ENCODE data around the gene SYT2.
"Not testable (repeated sequence)": the region's sequence is repeated elsewhere in the genome, so short reads cannot be mapped to it uniquely, and the experiment has no call there.

The SYT2 gene

GRCh38 chr1:202638019-202638700 lies 72.1 kb downstream of the SYT2 start:
- H3K79me2 ChIP-seq (ENCODE audit: insufficient read depth, low read length) = no peaks in the 10 kb centered on the region
- no peaks in the 10 kb centered on the region for H3K27me3 ChIP-seq (ENCODE audit: insufficient read depth, low read length, poor library complexity)
- no peak for ATAC-seq (ENCODE audit: insufficient read depth, low read depth)
- H2AFZ ChIP-seq (ENCODE audit: low read depth, low read length) = no peak overlapping the region
- no peaks in the 10 kb centered on the region for H3K36me3 ChIP-seq (ENCODE audit: insufficient read depth, low read length)
- no peak overlapping the region for H3K4me2 ChIP-seq (ENCODE audit: insufficient read depth, low read length)
- no peak overlapping the region for H3K9ac ChIP-seq (ENCODE audit: low read depth, low read length)
- TF ChIP-seq EZH2 (IDR thresholded peaks at IDR 0.05; ENCODE audit: borderline replicate concordance, low read depth, low read length, severe bottlenecking) = no peak
- TF ChIP-seq CTCF (IDR thresholded peaks at IDR 0.05; ENCODE audit: borderline replicate concordance, extremely low read depth, low read length, poor library complexity, severe bottlenecking) = no peak
- H3K9me3 ChIP-seq (ENCODE audit: insufficient read depth, low read length, severe bottlenecking) = no peaks in the 10 kb centered on the region
- H3K4me3 ChIP-seq (ENCODE audit: low read depth in 1 of 2, low read length in 2 of 2) = no peak overlapping the region
- no peaks in the 10 kb centered on the region for H4K20me1 ChIP-seq (ENCODE audit: insufficient read depth, low read length)
- no peak overlapping the region for H3K27ac ChIP-seq (ENCODE audit: low read length)
- H3K4me1 ChIP-seq (ENCODE audit: insufficient read depth, low read length) = no peaks in the 10 kb centered on the region
- DNase-seq = no peak

GRCh38 chr1:202637321-202638018 lies 72.8 kb downstream of the SYT2 start:
- not testable (repeated sequence) for H3K27me3 ChIP-seq (ENCODE audit: insufficient read depth, low read length, poor library complexity); H3K4me2 ChIP-seq (ENCODE audit: insufficient read depth, low read length); H3K9ac ChIP-seq (ENCODE audit: low read depth, low read length); DNase-seq; H4K20me1 ChIP-seq (ENCODE audit: insufficient read depth, low read length); H3K27ac ChIP-seq (ENCODE audit: low read length); H3K4me3 ChIP-seq (ENCODE audit: low read depth in 1 of 2, low read length in 2 of 2); H3K4me1 ChIP-seq (ENCODE audit: insufficient read depth, low read length); H3K9me3 ChIP-seq (ENCODE audit: insufficient read depth, low read length, severe bottlenecking); H3K79me2 ChIP-seq (ENCODE audit: insufficient read depth, low read length); ATAC-seq (ENCODE audit: insufficient read depth, low read depth); H2AFZ ChIP-seq (ENCODE audit: low read depth, low read length); H3K36me3 ChIP-seq (ENCODE audit: insufficient read depth, low read length)

GRCh38 chr1:202636171-202636570 lies 74.1 kb downstream of the SYT2 start:
- H3K9me3 ChIP-seq (ENCODE audit: insufficient read depth, low read length, severe bottlenecking); H3K27ac ChIP-seq (ENCODE audit: low read length); H4K20me1 ChIP-seq (ENCODE audit: insufficient read depth, low read length); H2AFZ ChIP-seq (ENCODE audit: low read depth, low read length); H3K27me3 ChIP-seq (ENCODE audit: insufficient read depth, low read length, poor library complexity); H3K4me3 ChIP-seq (ENCODE audit: low read depth in 1 of 2, low read length in 2 of 2); H3K79me2 ChIP-seq (ENCODE audit: insufficient read depth, low read length); ATAC-seq (ENCODE audit: insufficient read depth, low read depth); H3K4me1 ChIP-seq (ENCODE audit: insufficient read depth, low read length); H3K36me3 ChIP-seq (ENCODE audit: insufficient read depth, low read length); DNase-seq; H3K4me2 ChIP-seq (ENCODE audit: insufficient read depth, low read length); H3K9ac ChIP-seq (ENCODE audit: low read depth, low read length): not testable (repeated sequence)

- no peak for DNase-seq
- peaks cover 6% of the 10 kb centered on the region for H3K4me1 ChIP-seq (ENCODE audit: insufficient read depth, low read length)
Observed at GRCh38 chr1:202632241-202632640, 78.0 kb downstream of the SYT2 start.

More at GRCh38 chr1:202632241-202632640, 78.0 kb downstream of the SYT2 start:
- H3K79me2 ChIP-seq (ENCODE audit: insufficient read depth, low read length) = no peaks in the 10 kb centered on the region
- no peaks in the 10 kb centered on the region for H3K27me3 ChIP-seq (ENCODE audit: insufficient read depth, low read length, poor library complexity)
- H4K20me1 ChIP-seq (ENCODE audit: insufficient read depth, low read length) = no peaks in the 10 kb centered on the region; the same call in 1 of the 2 replicates
- TF ChIP-seq EZH2 (IDR thresholded peaks at IDR 0.05; ENCODE audit: borderline replicate concordance, low read depth, low read length, severe bottlenecking) = no peak
- H3K27ac ChIP-seq (ENCODE audit: low read length) = no peak overlapping the region
- H3K36me3 ChIP-seq (ENCODE audit: insufficient read depth, low read length) = no peaks in the 10 kb centered on the region
- H3K4me3 ChIP-seq (ENCODE audit: low read depth in 1 of 2, low read length in 2 of 2) = no peak overlapping the region
- no peaks in the 10 kb centered on the region for H3K9me3 ChIP-seq (ENCODE audit: insufficient read depth, low read length, severe bottlenecking)
- H3K4me2 ChIP-seq (ENCODE audit: insufficient read depth, low read length) = no peak overlapping the region
- H3K9ac ChIP-seq (ENCODE audit: low read depth, low read length) = no peak overlapping the region
- no peak for ATAC-seq (ENCODE audit: insufficient read depth, low read depth)
- H2AFZ ChIP-seq (ENCODE audit: low read depth, low read length) = no peak overlapping the region

All from DND-41 (cell line).